Measurements from ENCODE around the gene FAM216B.

DNA sequence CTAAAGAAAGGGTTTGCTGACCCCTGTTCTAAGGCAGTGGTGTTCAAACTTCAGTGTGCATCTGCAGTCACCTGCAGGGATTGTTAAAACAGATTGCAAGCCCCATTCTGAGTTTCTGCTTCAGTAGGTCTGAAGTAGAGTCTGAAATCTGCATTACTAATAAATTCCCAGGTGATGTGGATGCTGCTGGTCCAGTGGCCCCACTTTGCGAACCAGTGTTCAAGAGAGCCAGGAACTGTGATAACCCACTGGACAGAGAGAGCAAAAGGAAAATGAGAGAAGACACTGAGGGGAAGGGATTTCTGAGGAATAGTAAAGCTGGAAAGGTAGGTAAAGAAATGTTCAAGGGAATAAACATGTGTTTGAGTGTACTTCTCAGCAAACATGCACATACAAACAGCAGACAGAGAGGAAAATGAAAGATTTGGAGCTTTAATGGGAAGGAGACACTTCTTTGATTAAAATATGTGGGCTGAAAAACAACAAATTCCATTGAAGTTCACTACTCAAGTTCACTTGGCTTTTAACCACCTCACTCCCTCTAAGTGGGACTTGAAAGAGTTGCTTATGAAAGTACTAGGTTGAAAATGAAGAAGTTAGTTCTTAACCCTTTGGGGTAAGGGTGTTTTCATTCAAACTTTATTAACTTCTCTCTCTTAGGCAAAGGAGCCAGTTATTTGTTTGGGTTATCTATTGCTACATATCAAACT lies 26.4 kb upstream of the FAM216B start:
- TF ChIP-seq RFX5 (IDR thresholded peaks at IDR 0.05; ENCODE audit: low read length) = no peak
- TF ChIP-seq, protein P1, sequence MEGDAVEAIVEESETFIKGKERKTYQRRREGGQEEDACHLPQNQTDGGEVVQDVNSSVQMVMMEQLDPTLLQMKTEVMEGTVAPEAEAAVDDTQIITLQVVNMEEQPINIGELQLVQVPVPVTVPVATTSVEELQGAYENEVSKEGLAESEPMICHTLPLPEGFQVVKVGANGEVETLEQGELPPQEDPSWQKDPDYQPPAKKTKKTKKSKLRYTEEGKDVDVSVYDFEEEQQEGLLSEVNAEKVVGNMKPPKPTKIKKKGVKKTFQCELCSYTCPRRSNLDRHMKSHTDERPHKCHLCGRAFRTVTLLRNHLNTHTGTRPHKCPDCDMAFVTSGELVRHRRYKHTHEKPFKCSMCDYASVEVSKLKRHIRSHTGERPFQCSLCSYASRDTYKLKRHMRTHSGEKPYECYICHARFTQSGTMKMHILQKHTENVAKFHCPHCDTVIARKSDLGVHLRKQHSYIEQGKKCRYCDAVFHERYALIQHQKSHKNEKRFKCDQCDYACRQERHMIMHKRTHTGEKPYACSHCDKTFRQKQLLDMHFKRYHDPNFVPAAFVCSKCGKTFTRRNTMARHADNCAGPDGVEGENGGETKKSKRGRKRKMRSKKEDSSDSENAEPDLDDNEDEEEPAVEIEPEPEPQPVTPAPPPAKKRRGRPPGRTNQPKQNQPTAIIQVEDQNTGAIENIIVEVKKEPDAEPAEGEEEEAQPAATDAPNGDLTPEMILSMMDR (IDR thresholded peaks at IDR 0.05) = no peak
